Mucosa of descending colon (tissue), 3 donors: ENCODE measurements around the gene ZBTB17. TPM values are rescaled to one million over a fixed set of nuclear protein-coding genes. Genes with fewer than 3 reads are reported as not detected.

Experiments
- ATAC-seq: fragments of 200-7000 bp; cut with Tn5 transposase; one replicate; pipeline ENCODE4 v1.9.1; 2020; ENCODE audit warnings: mild to moderate bottlenecking, moderate library complexity
- DNase-seq, 3 donors: peaks; one replicate each; pipeline ENCODE4 v3.0.0-alpha.2; 2020
- H3K36me3 ChIP-seq: fragments of 200-600 bp; one replicate; pipeline ENCODE4 v1.8.0; 2021; ENCODE audit warnings: low read depth, mild to moderate bottlenecking
- H3K4me1 ChIP-seq: fragments of 200-600 bp; one replicate; pipeline ENCODE4 v1.8.0; 2021; ENCODE audit warnings: low read depth, mild to moderate bottlenecking
- H3K4me3 ChIP-seq: fragments of 200-600 bp; one replicate; pipeline ENCODE4 v1.8.0; 2021; ENCODE audit warnings: mild to moderate bottlenecking
- H3K9me3 ChIP-seq: fragments of 200-600 bp; one replicate; pipeline ENCODE4 v1.8.0; 2021; ENCODE audit warnings: mild to moderate bottlenecking
- intact Hi-C, 2 donors: fragments of 100-400 bp; cut with DNase I in 1 of 2; cut with micrococcal nuclease in 1 of 2; formaldehyde crosslinking; loops; one replicate each; pipeline versions ENCODE4 v1.11.0 to v1.11.1; 2022; cut with DNase I, micrococcal nuclease
- total RNA-seq, 3 donors: library from RNA; stranded (reverse); fragmentation: NEBNext Ultra II Directional in 2 of 3; extraction: Animal tissue kit (Norgen Biotek cat#: 25700) in 2 of 3; gene quantifications; one replicate each; pipeline versions ENCODE4 v1.2.1 to v1.2.4, GENCODE V29; 2021 to 2023
- TF ChIP-seq, protein P1 (sequence below): fragments of 200-600 bp; IDR thresholded peaks from one replicate; pipeline ENCODE4 v1.8.0; 2022; ENCODE audit warnings: antibody characterized with exemption, mild to moderate bottlenecking
- donor health status: DM: no; HTN: no; CAD: no; lungs with moderate emphysema.
- donor health status: DM: no; HTN: no; CAD: no.
- donor health status: DM: no; HTN: yes; CAD: no.

Gene ZBTB17
- total RNA-seq, 3 donors from 2014 or later, result 29.2 to 40.8 (median 34.6) TPM

- Histone ChIP-seq H3K4me1 (peaks cover 3% of the 10 kb centered on the region), H3K36me3 (peaks cover 10% of the 10 kb centered on the region), H3K4me3 (no peak overlapping the region), H3K9me3 (no peaks in the 10 kb centered on the region)
- ATAC-seq, result no peak
- TF ChIP-seq, protein P1, sequence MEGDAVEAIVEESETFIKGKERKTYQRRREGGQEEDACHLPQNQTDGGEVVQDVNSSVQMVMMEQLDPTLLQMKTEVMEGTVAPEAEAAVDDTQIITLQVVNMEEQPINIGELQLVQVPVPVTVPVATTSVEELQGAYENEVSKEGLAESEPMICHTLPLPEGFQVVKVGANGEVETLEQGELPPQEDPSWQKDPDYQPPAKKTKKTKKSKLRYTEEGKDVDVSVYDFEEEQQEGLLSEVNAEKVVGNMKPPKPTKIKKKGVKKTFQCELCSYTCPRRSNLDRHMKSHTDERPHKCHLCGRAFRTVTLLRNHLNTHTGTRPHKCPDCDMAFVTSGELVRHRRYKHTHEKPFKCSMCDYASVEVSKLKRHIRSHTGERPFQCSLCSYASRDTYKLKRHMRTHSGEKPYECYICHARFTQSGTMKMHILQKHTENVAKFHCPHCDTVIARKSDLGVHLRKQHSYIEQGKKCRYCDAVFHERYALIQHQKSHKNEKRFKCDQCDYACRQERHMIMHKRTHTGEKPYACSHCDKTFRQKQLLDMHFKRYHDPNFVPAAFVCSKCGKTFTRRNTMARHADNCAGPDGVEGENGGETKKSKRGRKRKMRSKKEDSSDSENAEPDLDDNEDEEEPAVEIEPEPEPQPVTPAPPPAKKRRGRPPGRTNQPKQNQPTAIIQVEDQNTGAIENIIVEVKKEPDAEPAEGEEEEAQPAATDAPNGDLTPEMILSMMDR, result no peak
- intact Hi-C loops, result no loop called here
- no peak for DNase-seq
Observed at GRCh38 chr1:15934211-15935055, 41.5 kb downstream of the ZBTB17 start.

GRCh38 chr1:15933684-15934083 lies 42.2 kb downstream of the ZBTB17 start:
- Histone ChIP-seq H3K4me3 (no peak overlapping the region), H3K9me3 (no peaks in the 10 kb centered on the region), H3K36me3 (peaks cover 13% of the 10 kb centered on the region), H3K4me1 (no peaks in the 10 kb centered on the region)
- ATAC-seq (no peak), DNase-seq (no peak)
- TF ChIP-seq, protein P1, result no peak
- intact Hi-C loops, result no loop called here

GRCh38 chr1:15932612-15933011 lies 43.3 kb downstream of the ZBTB17 start:
- Histone ChIP-seq H3K4me3 (no peak overlapping the region), H3K4me1 (no peaks in the 10 kb centered on the region), H3K9me3 (no peaks in the 10 kb centered on the region), H3K36me3 (peaks cover 18% of the 10 kb centered on the region)
- TF ChIP-seq, protein P1, result no peak
- ATAC-seq, result no peak
- intact Hi-C loops, result no loop called here
- DNase-seq, result no peak

- TF ChIP-seq, protein P1, result no peak
- no peaks in the 10 kb centered on the region for H3K9me3 ChIP-seq
- H3K36me3 ChIP-seq, result peaks cover 13% of the 10 kb centered on the region
- no peak for ATAC-seq
- no peaks in the 10 kb centered on the region for H3K4me1 ChIP-seq
- DNase-seq, result no peak
- H3K4me3 ChIP-seq, result no peak overlapping the region
- intact Hi-C loops, result no loop called here
Observed at GRCh38 chr1:15931884-15932283, 44.0 kb downstream of the ZBTB17 start.

DNA sequence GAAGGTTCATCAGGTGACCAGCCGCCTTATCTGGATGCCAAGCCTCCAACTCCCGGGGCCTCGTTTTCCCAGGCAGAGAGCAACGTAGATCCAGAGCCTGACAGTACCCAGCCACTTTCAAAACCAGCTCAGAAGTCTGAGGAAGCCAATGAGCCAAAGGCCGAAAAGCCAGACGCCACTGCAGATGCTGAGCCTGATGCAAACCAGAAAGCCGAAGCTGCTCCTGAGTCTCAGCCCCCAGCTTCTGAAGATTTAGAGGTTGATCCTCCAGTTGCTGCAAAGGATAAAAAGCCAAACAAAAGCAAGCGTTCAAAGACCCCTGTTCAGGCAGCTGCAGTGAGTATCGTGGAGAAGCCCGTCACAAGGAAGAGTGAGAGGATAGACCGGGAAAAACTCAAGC lies 44.5 kb downstream of the ZBTB17 start:
- peaks cover 13% of the 10 kb centered on the region for H3K36me3 ChIP-seq
- intact Hi-C loops, result no loop called here
- H3K4me3 ChIP-seq, result no peak overlapping the region
- ATAC-seq, result no peak
- H3K4me1 ChIP-seq, result no peaks in the 10 kb centered on the region
- TF ChIP-seq, protein P1, result no peak
- no peaks in the 10 kb centered on the region for H3K9me3 ChIP-seq
- no peak for DNase-seq
